VCaP (cell line): Measurements from ENCODE around the gene PSMC3.

Experiments used
- H3K27ac ChIP-seq: fragments of 450-650 bp; 2 replicates; pipeline ENCODE4 v1.5.1; 2017
- CTCF ChIP-seq: fragments of 450-650 bp; conservative IDR thresholded peaks from 2 replicates; pipeline ENCODE4 v1.5.1; 2017; ENCODE audit warnings: mild to moderate bottlenecking, moderate library complexity

The PSMC3 gene

GRCh38 chr11:47396049-47396320, 30.3 kb downstream of the PSMC3 start:
- no peak for TF ChIP-seq CTCF
- H3K27ac ChIP-seq = no peak overlapping the region

- no peak overlapping the region for H3K27ac ChIP-seq
- no peak for TF ChIP-seq CTCF
Observed at GRCh38 chr11:47395223-47396048, 30.8 kb downstream of the PSMC3 start.

GRCh38 chr11:47394322-47395222, 31.7 kb downstream of the PSMC3 start:
- H3K27ac ChIP-seq = no peak overlapping the region
- TF ChIP-seq CTCF = no peak

- no peak overlapping the region for H3K27ac ChIP-seq
- no peak for TF ChIP-seq CTCF
Observed at GRCh38 chr11:47394050-47394321, 32.3 kb downstream of the PSMC3 start.

GRCh38 chr11:47393163-47394049, 32.8 kb downstream of the PSMC3 start:
- H3K27ac ChIP-seq = no peak overlapping the region
- no peak for TF ChIP-seq CTCF

- no peak for TF ChIP-seq CTCF
- no peak overlapping the region for H3K27ac ChIP-seq
Observed at GRCh38 chr11:47392546-47393162, 33.6 kb downstream of the PSMC3 start.
